ENCODE measurements around the gene ZFP36L1.

DNA sequence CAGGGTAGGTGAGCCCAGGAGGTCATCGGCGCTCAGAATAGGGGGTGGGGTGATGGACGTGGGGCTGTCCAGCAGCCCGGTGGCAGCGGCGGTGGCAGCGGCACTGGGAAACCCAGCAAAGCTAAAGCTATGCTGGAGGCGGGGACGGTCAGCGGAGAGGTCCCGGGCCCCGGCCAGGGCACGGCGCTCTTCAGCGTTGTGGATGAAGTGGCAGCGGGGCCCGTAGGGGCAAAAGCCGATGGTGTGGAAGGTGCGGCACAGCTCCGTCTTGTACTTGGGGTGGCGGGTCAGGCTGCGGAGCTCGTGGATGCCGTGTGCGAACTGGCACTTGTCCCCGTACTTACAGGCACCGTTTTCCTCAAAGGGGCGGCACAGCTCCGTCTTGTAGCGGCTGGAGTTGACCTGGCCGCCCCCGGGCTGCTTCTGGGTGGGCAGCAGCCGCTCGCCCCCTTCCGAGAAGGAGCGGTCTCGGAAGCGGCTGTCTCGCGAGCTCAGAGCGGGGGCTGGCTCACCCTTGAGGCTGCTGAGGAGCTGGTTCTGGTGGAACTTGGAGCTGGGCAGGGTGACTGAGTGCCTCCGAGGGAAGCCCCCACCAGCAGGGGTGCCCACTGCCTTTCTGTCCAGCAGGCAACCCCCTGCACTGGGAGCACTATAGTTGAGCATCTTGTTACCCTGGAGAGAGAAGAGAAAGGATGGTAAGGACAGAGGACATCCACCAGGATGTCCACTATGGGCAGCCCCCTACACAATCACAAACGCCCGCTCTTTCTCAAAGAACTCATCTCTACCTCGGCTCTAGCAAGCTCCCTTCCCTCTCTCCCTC lies 2.8 kb downstream of the ZFP36L1 start:
- no peak for TF ChIP-seq CTCF (IDR thresholded peaks at IDR 0.05 in 2 of 3, conservative IDR thresholded peaks at IDR 0.05 in 1 of 3; ENCODE audit: borderline replicate concordance in 1 of 3, insufficient read depth in 1 of 3, low read depth in 2 of 3, low read length in 2 of 3)
- TF ChIP-seq POLR2A (IDR thresholded peaks at IDR 0.05; ENCODE audit: borderline replicate concordance, extremely low read depth, insufficient read depth, insufficient read length), result no peak
- no peak for TF ChIP-seq SP1 (IDR thresholded peaks at IDR 0.05; ENCODE audit: low read depth)
- TF ChIP-seq, protein P1, sequence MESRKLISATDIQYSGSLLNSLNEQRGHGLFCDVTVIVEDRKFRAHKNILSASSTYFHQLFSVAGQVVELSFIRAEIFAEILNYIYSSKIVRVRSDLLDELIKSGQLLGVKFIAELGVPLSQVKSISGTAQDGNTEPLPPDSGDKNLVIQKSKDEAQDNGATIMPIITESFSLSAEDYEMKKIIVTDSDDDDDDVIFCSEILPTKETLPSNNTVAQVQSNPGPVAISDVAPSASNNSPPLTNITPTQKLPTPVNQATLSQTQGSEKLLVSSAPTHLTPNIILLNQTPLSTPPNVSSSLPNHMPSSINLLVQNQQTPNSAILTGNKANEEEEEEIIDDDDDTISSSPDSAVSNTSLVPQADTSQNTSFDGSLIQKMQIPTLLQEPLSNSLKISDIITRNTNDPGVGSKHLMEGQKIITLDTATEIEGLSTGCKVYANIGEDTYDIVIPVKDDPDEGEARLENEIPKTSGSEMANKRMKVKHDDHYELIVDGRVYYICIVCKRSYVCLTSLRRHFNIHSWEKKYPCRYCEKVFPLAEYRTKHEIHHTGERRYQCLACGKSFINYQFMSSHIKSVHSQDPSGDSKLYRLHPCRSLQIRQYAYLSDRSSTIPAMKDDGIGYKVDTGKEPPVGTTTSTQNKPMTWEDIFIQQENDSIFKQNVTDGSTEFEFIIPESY (IDR thresholded peaks at IDR 0.05; ENCODE audit: extremely low read depth, insufficient replicate concordance, low read length), result no peak
- TF ChIP-seq EZH2phosphoT487 (IDR thresholded peaks at IDR 0.05; ENCODE audit: borderline replicate concordance), result no peak
- TF ChIP-seq RAD21 (IDR thresholded peaks at IDR 0.05; ENCODE audit: low read depth), result no peak
- no peak for TF ChIP-seq EZH2 (IDR thresholded peaks at IDR 0.05)
- no peak for TF ChIP-seq YY1 (IDR thresholded peaks at IDR 0.05; ENCODE audit: extremely low read depth, insufficient replicate concordance, low read depth, low read length)
- TF ChIP-seq MAX (IDR thresholded peaks at IDR 0.05), result no peak
- TF ChIP-seq JUND (IDR thresholded peaks at IDR 0.05), result no peak
- TF ChIP-seq SIN3A (IDR thresholded peaks at IDR 0.05; ENCODE audit: low read depth), result no peak
